ENCODE results near the gene KRTAP9-4. TPM values are rescaled to one million over a fixed set of nuclear protein-coding genes. Genes with fewer than 3 reads are reported as not detected.

Gene KRTAP9-4
- total and polyA plus RNA-seq, 2 donors (not counting 3 experiments of a cell fraction or from before 2014, with no cell fraction given), result not detected

- H3K9ac ChIP-seq (replicated peaks; ENCODE audit: extremely low read depth, insufficient read depth, low read length), result no peak overlapping the region
- no peak for TF ChIP-seq POLR2AphosphoS5 (IDR thresholded peaks at IDR 0.05; ENCODE audit: insufficient read depth, low read depth, low read length)
- TF ChIP-seq FOS (IDR thresholded peaks at IDR 0.05; ENCODE audit: borderline replicate concordance, insufficient read depth, low read length), result no peak
- no peak for TF ChIP-seq POLR2A (IDR thresholded peaks at IDR 0.05; ENCODE audit: low read depth, low read length)
- TF ChIP-seq MYC (IDR thresholded peaks at IDR 0.05; ENCODE audit: low read depth, low read length), result no peak
- no peak for TF ChIP-seq JUN (IDR thresholded peaks at IDR 0.05; ENCODE audit: borderline replicate concordance, insufficient read depth, insufficient read length, low read depth)
- TF ChIP-seq EZH2 (IDR thresholded peaks at IDR 0.05; ENCODE audit: borderline replicate concordance, low read depth, low read length, severe bottlenecking), result no peak
- no peak for TF ChIP-seq CTCF (IDR thresholded peaks at IDR 0.05; ENCODE audit: extremely low read depth in 1 of 2, insufficient read depth in 1 of 2, low read depth in 1 of 2, low read length in 2 of 2)
- no peak for TF ChIP-seq GATA2 (IDR thresholded peaks at IDR 0.05; ENCODE audit: insufficient read depth, insufficient read length, low read depth, low read length)
- TF ChIP-seq MAX (IDR thresholded peaks at IDR 0.05; ENCODE audit: insufficient read depth, insufficient read length), result no peak
- H3K9me1 ChIP-seq (replicated peaks; ENCODE audit: control insufficient read depth, extremely low read depth, insufficient read depth, low read length), result no peaks in the 10 kb centered on the region
- BruUV-seq (replicated peaks), result no TSS peak
- DNase-seq (ENCODE audit: low read depth, low spot score) (no peak), FAIRE-seq (no peak)
- intact Hi-C loops (cut with micrococcal nuclease) (no loop called here), dilution Hi-C loops (cut with MboI; ENCODE audit: extremely low pct_ligation_motif_present, low sequenced_read_pairs) (no loop called here)
- H4K20me1 ChIP-seq (replicated peaks; ENCODE audit: control insufficient read depth, extremely low read depth, insufficient read depth, low read length), result no peaks in the 10 kb centered on the region
- no peak overlapping the region for H3K4me2 ChIP-seq (ENCODE audit: insufficient read depth, low read length)
- H3K27me3 ChIP-seq (ENCODE audit: control insufficient read depth in 2 of 2, insufficient read depth in 2 of 2, low read length in 2 of 2), result no peaks in the 10 kb centered on the region
- H3K4me1 ChIP-seq (ENCODE audit: control insufficient read depth, extremely low read depth, insufficient read depth, low read length), result no peaks in the 10 kb centered on the region
- ChIA-PET POLR2A (no interaction called here), CTCF (no interaction called here)
- H3K27ac ChIP-seq (ENCODE audit: insufficient read depth, low read depth, low read length), result no peak overlapping the region
- H3K36me3 ChIP-seq (ENCODE audit: control insufficient read depth in 2 of 2, extremely low read depth in 1 of 2, insufficient read depth in 2 of 2, low read length in 2 of 2), result no peaks in the 10 kb centered on the region
- H3K9me3 ChIP-seq (replicated peaks; ENCODE audit: control insufficient read depth, insufficient read depth, low read length), result no peaks in the 10 kb centered on the region
- no peaks in the 10 kb centered on the region for H3K79me2 ChIP-seq (ENCODE audit: control insufficient read depth, insufficient read depth, low read length)
- no peak overlapping the region for H2AFZ ChIP-seq (ENCODE audit: low read depth, low read length)
- no peak overlapping the region for H3K4me3 ChIP-seq (replicated peaks in 1 of 3; ENCODE audit: insufficient read depth in 1 of 3, low read depth in 1 of 3, low read length in 3 of 3)
Observed at GRCh38 chr17:41296846-41297245, 47.4 kb downstream of the KRTAP9-4 start.
